OCI-LY7 (cell line): ENCODE results near the gene NXPH2. TPM values are rescaled to one million over a fixed set of nuclear protein-coding genes. Genes with fewer than 3 reads are reported as not detected.

Experiments
- BruUV-seq: library from RNA; stranded (reverse); fragments of 400-500 nt; replicated peaks from 2 replicates; lab custom pipeline; 2021; lab: Mats Ljungman, UMichigan
- CTCF ChIA-PET: fragments of 300-600 bp; sonication (Branson Sonifier 250); formaldehyde crosslinking; loops from one replicate; lab custom pipeline; 2022; ENCODE audit warnings: antibody characterized with exemption; ENCODE audit not compliant: unreplicated experiment; lab: Charles Lee
- POLR2A ChIA-PET: fragments of 300-600 bp; sonication (Branson Sonifier 250); formaldehyde crosslinking; loops from one replicate; lab custom pipeline; 2022; ENCODE audit warnings: antibody characterized with exemption; lab: Charles Lee
- DNase-seq: peaks from one replicate; pipeline ENCODE4 v3.0.0-alpha.2; 2015; ENCODE audit warnings: low spot score
- H2AFZ ChIP-seq: fragments of 200-600 bp; sonication (generic), shearing (Covaris generic); 2 replicates; pipeline ENCODE4 v1.6.1; 2014; ENCODE audit warnings: mild to moderate bottlenecking, antibody characterized with exemption, low read length, moderate library complexity
- H3K27ac ChIP-seq: fragments of 200-600 bp; sonication (generic); 2 replicates; pipeline ENCODE4 v1.5.1; 2014; ENCODE audit warnings: mixed run types, low read depth, mild to moderate bottlenecking, moderate library complexity, low read length, inconsistent platforms; ENCODE audit not compliant: poor library complexity, severe bottlenecking
- H3K36me3 ChIP-seq: fragments of 200-600 bp; sonication (generic); 2 replicates; pipeline ENCODE4 v1.6.1; 2014; ENCODE audit warnings: mild to moderate bottlenecking, antibody characterized with exemption, low read length, moderate library complexity, mixed read lengths; ENCODE audit not compliant: insufficient read depth
- H3K4me1 ChIP-seq: fragments of 200-600 bp; sonication (generic); 2 replicates; pipeline ENCODE4 v1.5.1; 2014; ENCODE audit warnings: mild to moderate bottlenecking, low read length; ENCODE audit not compliant: insufficient read depth, poor library complexity, severe bottlenecking
- H3K4me2 ChIP-seq: fragments of 200-600 bp; sonication (generic); 2 replicates; pipeline ENCODE4 v1.6.1; 2014; ENCODE audit warnings: mild to moderate bottlenecking, low read length
- H3K4me3 ChIP-seq: fragments of 200-600 bp; sonication (generic); 2 replicates; pipeline ENCODE4 v1.5.1; 2014; ENCODE audit warnings: mild to moderate bottlenecking, low read depth, low read length; ENCODE audit not compliant: poor library complexity, severe bottlenecking
- H3K79me2 ChIP-seq: fragments of 200-600 bp; sonication (generic); 2 replicates; pipeline ENCODE4 v1.6.1; 2016; ENCODE audit warnings: low read depth, mild to moderate bottlenecking, low read length, moderate library complexity, mixed read lengths; ENCODE audit not compliant: insufficient read depth
- H3K9me2 ChIP-seq: fragments of 200-600 bp; sonication (generic); 2 replicates; pipeline ENCODE4 v1.6.1; 2016; ENCODE audit warnings: mild to moderate bottlenecking, low read length, mixed read lengths; ENCODE audit not compliant: insufficient read depth
- H3K9me3 ChIP-seq: fragments of 200-600 bp; sonication (generic); 2 replicates; pipeline ENCODE4 v1.6.1; 2014; ENCODE audit warnings: mild to moderate bottlenecking, mixed run types, low read length, mixed read lengths
- H4K20me1 ChIP-seq: fragments of 200-600 bp; sonication (generic); 2 replicates; pipeline ENCODE4 v1.6.1; 2014; ENCODE audit warnings: mild to moderate bottlenecking, antibody characterized with exemption, low read length, moderate library complexity, mixed read lengths; ENCODE audit not compliant: insufficient read depth
- EZH2phosphoT487 ChIP-seq: fragments of 200-600 bp; sonication (generic); IDR thresholded peaks from 2 replicates; pipeline ENCODE4 v1.6.1; 2018; ENCODE audit warnings: low read depth, borderline replicate concordance, mild to moderate bottlenecking, mixed run types, antibody characterized with exemption, low read length, moderate library complexity, mixed read lengths
- intact Hi-C: fragments of 100-400 bp; cut with micrococcal nuclease; formaldehyde crosslinking; loops from one replicate; pipeline ENCODE4 v1.10.0; 2022; ENCODE audit not compliant: unreplicated experiment
- total RNA-seq, 2 experiments: library from RNA; depleted of rRNA in 1 of 2; stranded (reverse); fragments of >200 nt in 1 of 2; shearing (Covaris generic) in 1 of 2; gene quantifications; 2 replicates each; pipeline ENCODE4 v1.2.3, GENCODE V29; 2014 to 2022
- TF ChIP-seq, protein P1 (sequence below): fragments of 200-600 bp; sonication (generic); conservative IDR thresholded peaks from 2 replicates; pipeline ENCODE4 v1.5.1; 2014; ENCODE audit warnings: mild to moderate bottlenecking, antibody characterized with exemption, low read length, moderate library complexity, mixed read lengths

The NXPH2 gene
- total RNA-seq, 2 experiments from 2014 or later, result not detected

DNA sequence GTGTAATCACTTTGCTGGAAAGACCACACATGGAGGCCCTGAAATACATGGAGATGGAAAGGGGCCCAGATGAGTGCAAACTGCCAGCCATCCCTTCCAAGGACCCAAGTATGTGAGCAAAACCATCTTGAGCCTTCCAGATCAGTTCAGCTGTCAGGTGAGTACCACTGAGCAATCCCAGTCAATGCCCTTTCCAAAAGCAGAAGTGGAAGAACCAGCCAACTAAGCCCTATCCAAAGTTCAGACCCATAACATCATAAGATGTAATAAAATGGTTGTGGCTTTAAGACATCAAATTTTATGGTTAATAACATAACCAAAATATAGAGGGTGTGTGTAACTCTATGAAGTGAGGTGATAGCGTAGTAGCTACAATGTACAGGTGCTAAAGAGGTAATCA lies 88.5 kb downstream of the NXPH2 start:
- TF ChIP-seq, protein P1, sequence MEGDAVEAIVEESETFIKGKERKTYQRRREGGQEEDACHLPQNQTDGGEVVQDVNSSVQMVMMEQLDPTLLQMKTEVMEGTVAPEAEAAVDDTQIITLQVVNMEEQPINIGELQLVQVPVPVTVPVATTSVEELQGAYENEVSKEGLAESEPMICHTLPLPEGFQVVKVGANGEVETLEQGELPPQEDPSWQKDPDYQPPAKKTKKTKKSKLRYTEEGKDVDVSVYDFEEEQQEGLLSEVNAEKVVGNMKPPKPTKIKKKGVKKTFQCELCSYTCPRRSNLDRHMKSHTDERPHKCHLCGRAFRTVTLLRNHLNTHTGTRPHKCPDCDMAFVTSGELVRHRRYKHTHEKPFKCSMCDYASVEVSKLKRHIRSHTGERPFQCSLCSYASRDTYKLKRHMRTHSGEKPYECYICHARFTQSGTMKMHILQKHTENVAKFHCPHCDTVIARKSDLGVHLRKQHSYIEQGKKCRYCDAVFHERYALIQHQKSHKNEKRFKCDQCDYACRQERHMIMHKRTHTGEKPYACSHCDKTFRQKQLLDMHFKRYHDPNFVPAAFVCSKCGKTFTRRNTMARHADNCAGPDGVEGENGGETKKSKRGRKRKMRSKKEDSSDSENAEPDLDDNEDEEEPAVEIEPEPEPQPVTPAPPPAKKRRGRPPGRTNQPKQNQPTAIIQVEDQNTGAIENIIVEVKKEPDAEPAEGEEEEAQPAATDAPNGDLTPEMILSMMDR, result no peak
- TF ChIP-seq EZH2phosphoT487, result no peak
- H2AFZ ChIP-seq, result no peak overlapping the region
- ChIA-PET CTCF (no interaction called here), POLR2A (interaction anchor here (0.6 to 1.2 kb wide), 2 partner anchors 21 to 749 kb away, joined by 3 read pairs; no protein-coding TSS in a partner anchor)
- H3K9me3 ChIP-seq, result no peaks in the 10 kb centered on the region
- H3K9me2 ChIP-seq, result no peaks in the 10 kb centered on the region
- DNase-seq, result no peak
- H3K36me3 ChIP-seq, result no peaks in the 10 kb centered on the region
- no peaks in the 10 kb centered on the region for H3K79me2 ChIP-seq
- H3K4me3 ChIP-seq, result no peak overlapping the region
- intact Hi-C loops, result no loop called here
- no peaks in the 10 kb centered on the region for H4K20me1 ChIP-seq
- no peak overlapping the region for H3K4me2 ChIP-seq
- BruUV-seq, result no TSS peak
- H3K27ac ChIP-seq, result no peak overlapping the region
- no peaks in the 10 kb centered on the region for H3K4me1 ChIP-seq

DNA sequence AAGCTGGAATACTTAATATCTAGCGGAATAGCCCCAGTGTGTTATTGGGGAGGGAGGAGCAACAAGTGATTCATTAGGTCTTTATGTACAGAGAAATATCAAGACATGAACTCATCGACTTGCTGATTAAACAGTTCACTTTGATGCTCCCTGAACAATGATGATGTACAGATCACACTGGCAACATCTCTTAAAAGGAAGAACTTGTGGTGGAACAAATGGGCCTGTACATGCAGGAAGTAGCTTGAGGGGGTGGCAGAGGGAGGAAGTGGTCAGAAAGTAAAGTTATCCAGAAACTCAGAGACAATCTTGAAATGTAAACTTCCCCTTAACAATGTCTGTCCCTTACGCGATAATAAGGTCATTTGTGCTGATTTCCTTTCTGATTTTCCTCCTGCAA lies 90.5 kb downstream of the NXPH2 start:
- BruUV-seq, result no TSS peak
- no peak for TF ChIP-seq EZH2phosphoT487
- TF ChIP-seq, protein P1, result no peak
- H3K79me2 ChIP-seq, result no peaks in the 10 kb centered on the region
- intact Hi-C loops, result no loop called here
- no peak overlapping the region for H2AFZ ChIP-seq
- no peaks in the 10 kb centered on the region for H3K36me3 ChIP-seq
- no peaks in the 10 kb centered on the region for H3K9me3 ChIP-seq
- no peak overlapping the region for H3K4me2 ChIP-seq
- no peak overlapping the region for H3K27ac ChIP-seq
- no peaks in the 10 kb centered on the region for H3K9me2 ChIP-seq
- no peak for DNase-seq
- no peaks in the 10 kb centered on the region for H4K20me1 ChIP-seq
- CTCF ChIA-PET, result no interaction called here
- H3K4me1 ChIP-seq, result no peaks in the 10 kb centered on the region
- POLR2A ChIA-PET, result no interaction called here
- H3K4me3 ChIP-seq, result no peak overlapping the region

DNA sequence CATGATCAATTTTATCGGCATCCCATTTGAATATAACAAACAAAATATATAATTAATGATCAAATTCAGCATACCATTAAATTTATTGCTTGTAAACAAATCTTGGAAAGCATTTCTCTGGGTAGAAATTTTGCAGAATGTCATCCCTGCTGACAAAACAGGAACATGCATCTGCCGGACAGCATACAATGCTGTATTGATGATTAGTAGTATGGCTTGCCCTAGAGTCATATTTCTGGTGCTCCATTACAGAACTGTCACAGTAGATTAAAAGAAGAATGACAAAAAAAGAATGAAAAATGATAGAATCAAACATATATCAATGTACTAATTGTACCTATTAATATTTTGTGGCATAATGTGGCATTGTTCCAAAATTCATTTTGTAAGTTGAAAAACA lies 98.0 kb downstream of the NXPH2 start:
- DNase-seq, result no peak
- intact Hi-C loops, result no loop called here
- H3K27ac ChIP-seq, result no peak overlapping the region
- H3K79me2 ChIP-seq, result no peaks in the 10 kb centered on the region
- no peaks in the 10 kb centered on the region for H3K9me3 ChIP-seq
- no peak overlapping the region for H3K4me3 ChIP-seq
- H4K20me1 ChIP-seq, result no peaks in the 10 kb centered on the region
- H2AFZ ChIP-seq, result no peak overlapping the region
- no peaks in the 10 kb centered on the region for H3K4me1 ChIP-seq
- H3K9me2 ChIP-seq, result no peaks in the 10 kb centered on the region
- BruUV-seq, result no TSS peak
- TF ChIP-seq, protein P1, result no peak
- no peak for TF ChIP-seq EZH2phosphoT487
- no peak overlapping the region for H3K4me2 ChIP-seq
- no peaks in the 10 kb centered on the region for H3K36me3 ChIP-seq
- ChIA-PET CTCF (no interaction called here), POLR2A (no interaction called here)
